Gastrocnemius medialis (tissue), 4 donors: ENCODE measurements around the gene ST14. TPM values are rescaled to one million over a fixed set of nuclear protein-coding genes. Genes with fewer than 3 reads are reported as not detected.
A peak's percentile ranks its signal among the peaks of the same experiment; 100 is the strongest.

Source experiments
- ATAC-seq, 2 donors: fragments of 150-250 bp; one replicate each; pipeline ENCODE4 v1.9.1; 2016
- DNase-seq, 2 donors: peaks; one replicate each; pipeline ENCODE4 v3.0.0-alpha.2; 2019
- H3K27ac ChIP-seq, 4 donors: fragments of 200-600 bp; sonication (generic); 1 replicate in 1 of 4; 2 replicates in 3 of 4; pipeline ENCODE4 v1.5.1; 2016 to 2018; ENCODE audit warnings: mild to moderate bottlenecking in 2 of 4, moderate library complexity in 1 of 4
- H3K27me3 ChIP-seq, 3 donors: fragments of 200-600 bp; sonication (generic) in 2 of 3; 1 replicate in 1 of 3; 2 replicates in 2 of 3; pipeline versions ENCODE4 v1.5.1 to v1.6.0; 2016 to 2019; ENCODE audit warnings: mild to moderate bottlenecking in 1 of 3, moderate library complexity in 1 of 3
- H3K36me3 ChIP-seq, 2 donors: fragments of 200-600 bp; sonication (generic) in 1 of 2; one replicate each; pipeline ENCODE4 v1.5.1; 2017 to 2018
- H3K4me1 ChIP-seq, 2 donors: fragments of 200-600 bp; sonication (generic) in 1 of 2; one replicate each; pipeline ENCODE4 v1.5.1; 2016 to 2017; ENCODE audit warnings: mild to moderate bottlenecking in 2 of 2
- H3K4me3 ChIP-seq, 4 donors: fragments of 200-600 bp; sonication (generic) in 3 of 4; 1 replicate in 1 of 4; 2 replicates in 3 of 4; pipeline ENCODE4 v1.5.1; 2016 to 2019; ENCODE audit warnings: mild to moderate bottlenecking in 2 of 4
- H3K9me3 ChIP-seq, 3 donors: fragments of 200-600 bp; sonication (generic) in 2 of 3; 1 replicate in 1 of 3; 2 replicates in 2 of 3; pipeline ENCODE4 v1.5.1; 2016 to 2019
- CTCF ChIP-seq, 5 experiments: fragments of 450-650 bp in 3 of 5; fragments of 200-600 bp in 2 of 5; sonication (generic) in 2 of 5; IDR thresholded peaks in 4 of 5; conservative IDR thresholded peaks in 1 of 5; 1 replicate in 4 of 5; 2 replicates in 1 of 5; pipeline ENCODE4 v1.5.1; 2016 to 2019; ENCODE audit warnings: antibody characterized with exemption in 5 of 5, mild to moderate bottlenecking in 3 of 5, moderate library complexity in 3 of 5
- POLR2A ChIP-seq, 2 donors: fragments of 450-650 bp; IDR thresholded peaks; one replicate each; pipeline ENCODE4 v1.6.1; 2017; ENCODE audit warnings: antibody characterized with exemption in 2 of 2, mild to moderate bottlenecking in 2 of 2, moderate library complexity in 2 of 2
- in situ Hi-C, 4 donors: fragments of 200-750 bp; cut with MboI; loops; one replicate each; pipeline versions ENCODE4 v1.15.0 to v1.8.0; 2017; ENCODE audit warnings: low sequenced_read_pairs in 4 of 4
- intact Hi-C: fragments of 100-400 bp; cut with DNase I; formaldehyde crosslinking; loops from one replicate; pipeline ENCODE4 v1.15.1; 2023; ENCODE audit warnings: low total_unique reads
- total RNA-seq, 4 donors: library from RNA; depleted of rRNA; stranded (reverse); fragments of >200 nt; gene quantifications; one replicate each; pipeline versions ENCODE4 v1.1.0 to v1.2.3, GENCODE V29; 2016

The ST14 gene
- total RNA-seq, 4 donors from 2014 or later: 0.20 to 2.2 (median 1.3) TPM

- intact Hi-C loops (loop anchor here (5.0 to 10.0 kb wide), 4 partner anchors 170 to 682 kb away; partner anchors contain the start of gene ADAMTS8), in situ Hi-C loops (loop anchor here (10.0 to 25.0 kb wide), 5 partner anchors 175 to 675 kb away; partner anchors contain the start of gene ADAMTS8 (in 1 of the 4))
- ATAC-seq (no peak), DNase-seq (no peak)
- peaks cover 0 to 7% of the 10 kb centered on the region in 2 donors for H3K4me1 ChIP-seq
- no peaks in the 10 kb centered on the region for H3K27me3 ChIP-seq
- no peak overlapping the region for H3K27ac ChIP-seq
- no peak for TF ChIP-seq POLR2A (IDR thresholded peaks at IDR 0.05)
- H3K36me3 ChIP-seq: no peaks in the 10 kb centered on the region
- H3K9me3 ChIP-seq: no peaks in the 10 kb centered on the region
- no peak overlapping the region for H3K4me3 ChIP-seq
Observed at GRCh38 chr11:130212431-130212961, 52.9 kb downstream of the ST14 start.

GRCh38 chr11:130213143-130213978 lies 53.8 kb downstream of the ST14 start:
- Histone ChIP-seq H3K4me1 (peaks cover 0 to 7% of the 10 kb centered on the region in 2 donors), H3K36me3 (no peaks in the 10 kb centered on the region), H3K4me3 (no peak overlapping the region), H3K27ac (no peak overlapping the region), H3K27me3 (no peaks in the 10 kb centered on the region), H3K9me3 (no peaks in the 10 kb centered on the region)
- DNase-seq: peak in 1 of 2 donors; percentile 27
- TF ChIP-seq CTCF (IDR thresholded peaks at IDR 0.05 in 4 of 5, conservative IDR thresholded peaks at IDR 0.05 in 1 of 5) (peak; percentile 79 to 98 (median 88)), POLR2A (IDR thresholded peaks at IDR 0.05) (no peak)
- intact Hi-C loops (loop anchor here (5.0 to 10.0 kb wide), 4 partner anchors 169 to 681 kb away; partner anchors contain the start of gene ADAMTS8), in situ Hi-C loops (loop anchor here (10.0 to 25.0 kb wide), 5 partner anchors 174 to 674 kb away; partner anchors contain the start of gene ADAMTS8 (in 1 of the 4))
- peak; percentile 75 to 89 for ATAC-seq

GRCh38 chr11:130213979-130214281 lies 54.3 kb downstream of the ST14 start:
- Histone ChIP-seq H3K4me1 (peaks cover 0 to 7% of the 10 kb centered on the region in 2 donors), H3K4me3 (no peak overlapping the region), H3K27ac (no peak overlapping the region), H3K9me3 (no peaks in the 10 kb centered on the region), H3K27me3 (no peaks in the 10 kb centered on the region), H3K36me3 (no peaks in the 10 kb centered on the region)
- TF ChIP-seq POLR2A (IDR thresholded peaks at IDR 0.05) (no peak), CTCF (IDR thresholded peaks at IDR 0.05 in 4 of 5, conservative IDR thresholded peaks at IDR 0.05 in 1 of 5) (no peak)
- ATAC-seq (no peak), DNase-seq (no peak)
- in situ Hi-C loops (loop anchor here (10.0 to 25.0 kb wide), 5 partner anchors 173 to 673 kb away; partner anchors contain the start of gene ADAMTS8 (in 1 of the 4)), intact Hi-C loops (loop anchor here (5.0 to 10.0 kb wide), 4 partner anchors 168 to 681 kb away; partner anchors contain the start of gene ADAMTS8)

- in situ Hi-C loops: loop anchor here (10.0 to 25.0 kb wide), 5 partner anchors 172 to 672 kb away; partner anchors contain the start of gene ADAMTS8 (in 1 of the 4)
Observed at GRCh38 chr11:130214861-130215530, 55.4 kb downstream of the ST14 start.

More at GRCh38 chr11:130214861-130215530, 55.4 kb downstream of the ST14 start:
- no peaks in the 10 kb centered on the region for H3K9me3 ChIP-seq
- intact Hi-C loops: loop anchor here (5.0 to 10.0 kb wide), 4 partner anchors 167 to 680 kb away; partner anchors contain the start of gene ADAMTS8
- H3K27ac ChIP-seq: no peak overlapping the region
- no peaks in the 10 kb centered on the region for H3K27me3 ChIP-seq
- DNase-seq: no peak
- no peaks in the 10 kb centered on the region for H3K36me3 ChIP-seq
- no peak overlapping the region for H3K4me3 ChIP-seq
- peaks cover 0 to 7% of the 10 kb centered on the region in 2 donors for H3K4me1 ChIP-seq
- ATAC-seq: no peak
- TF ChIP-seq CTCF (IDR thresholded peaks at IDR 0.05 in 4 of 5, conservative IDR thresholded peaks at IDR 0.05 in 1 of 5) (no peak), POLR2A (IDR thresholded peaks at IDR 0.05) (no peak)
